ENCODE data around the gene PELI1. TPM values are rescaled to one million over a fixed set of nuclear protein-coding genes. Genes with fewer than 3 reads are reported as not detected.
A peak's percentile ranks its signal among the peaks of the same experiment; 100 is the strongest.
"Not testable (repeated sequence)": the region's sequence is repeated elsewhere in the genome, so short reads cannot be mapped to it uniquely, and the experiment has no call there.

PELI1 gene
- total RNA-seq, 1 experiment from 2014 or later = 9.4 TPM

- no peak for DNase-seq (ENCODE audit: extremely low read depth, low read depth)
Measured at GRCh38 chr2:64092502-64092901, 51.7 kb downstream of the PELI1 start.

DNA sequence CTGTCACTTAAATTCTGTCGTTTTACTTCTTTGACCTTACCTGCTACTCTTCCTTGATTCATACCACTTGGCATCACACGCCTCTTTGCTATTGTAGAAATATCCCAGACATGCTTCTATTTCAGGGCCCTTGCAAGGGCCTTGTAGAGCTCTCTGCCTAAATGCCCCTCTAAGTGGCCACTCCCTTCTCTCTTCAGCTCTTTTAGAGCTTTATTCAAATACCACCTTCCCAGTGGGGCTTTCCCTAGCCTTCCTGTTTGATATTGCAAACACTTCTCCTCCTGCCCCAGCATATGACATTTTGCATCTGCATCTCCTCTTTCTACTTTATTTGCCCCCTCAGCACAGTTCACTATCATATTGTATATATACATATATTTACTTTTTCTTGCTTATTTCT, 54.0 kb downstream of the PELI1 start:
- no peak for DNase-seq (ENCODE audit: extremely low read depth, low read depth)

GRCh38 chr2:64086347-64087082, 57.7 kb downstream of the PELI1 start:
- no peak for DNase-seq (ENCODE audit: extremely low read depth, low read depth)

GRCh38 chr2:64085936-64086335, 58.3 kb downstream of the PELI1 start:
- no peak for DNase-seq (ENCODE audit: extremely low read depth, low read depth)

DNA sequence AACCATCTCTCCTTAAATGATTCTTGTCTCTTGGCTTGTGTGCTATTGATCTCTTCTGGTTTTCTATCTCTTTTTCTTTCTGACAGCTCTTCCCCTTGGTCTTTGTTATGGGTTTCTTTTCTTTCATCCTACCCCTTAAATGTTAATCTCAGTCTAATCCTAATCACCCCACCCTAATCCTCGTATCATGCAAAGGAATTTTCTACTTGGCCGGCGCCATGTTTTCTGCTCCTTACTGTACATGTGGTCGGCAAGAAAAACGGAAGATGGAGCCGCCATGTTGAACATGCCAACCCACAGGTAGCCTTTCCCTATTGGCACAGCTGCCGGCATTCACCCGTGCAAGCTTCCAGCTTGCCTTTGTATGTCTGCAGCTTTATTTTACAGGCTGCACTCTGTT, 63.2 kb downstream of the PELI1 start:
- DNase-seq (ENCODE audit: extremely low read depth, low read depth) = no peak

DNA sequence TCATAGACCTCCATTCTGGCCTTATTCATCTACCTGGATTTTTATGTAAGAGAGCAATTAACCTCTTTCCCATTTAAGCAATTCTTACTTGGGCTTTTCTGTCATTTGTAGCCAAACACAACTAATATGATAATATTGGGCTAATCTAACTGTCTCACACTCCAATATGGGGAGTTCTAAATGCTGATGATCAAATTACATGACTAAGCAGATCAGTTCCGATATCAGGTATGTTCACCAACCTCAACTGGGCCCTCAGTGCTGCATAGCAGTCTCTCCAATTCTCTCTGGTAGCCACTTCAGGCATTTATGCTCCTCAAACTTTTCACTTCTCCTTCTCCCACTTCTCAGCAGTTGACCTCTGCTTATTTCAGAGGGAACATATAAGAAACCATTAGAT, 64.0 kb downstream of the PELI1 start:
- DNase-seq (ENCODE audit: extremely low read depth, low read depth) = no peak

DNA sequence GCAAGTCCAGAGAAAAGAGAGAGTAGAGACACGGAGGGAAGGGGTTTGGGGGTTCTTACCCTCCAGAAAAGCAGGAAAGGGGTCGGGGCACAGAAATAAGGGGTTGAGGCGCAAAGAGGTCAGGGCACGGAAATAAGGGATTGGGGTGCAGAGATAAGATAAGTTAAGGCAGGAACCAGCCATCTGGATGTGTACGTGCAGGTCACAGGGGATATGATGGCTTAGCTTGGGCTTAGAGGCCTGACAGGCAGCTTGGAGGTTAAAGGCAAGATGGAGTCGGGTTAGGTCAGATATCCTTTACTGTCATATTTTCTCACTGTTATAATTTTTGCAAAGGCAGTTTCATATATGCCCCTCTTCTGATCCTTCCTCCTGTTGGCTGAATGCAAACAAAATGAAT, 64.5 kb downstream of the PELI1 start:
- DNase-seq (ENCODE audit: extremely low read depth, low read depth) = not testable (repeated sequence)

GRCh38 chr2:64076828-64077227, 67.4 kb downstream of the PELI1 start:
- DNase-seq (ENCODE audit: extremely low read depth, low read depth) = not testable (repeated sequence)

DNA sequence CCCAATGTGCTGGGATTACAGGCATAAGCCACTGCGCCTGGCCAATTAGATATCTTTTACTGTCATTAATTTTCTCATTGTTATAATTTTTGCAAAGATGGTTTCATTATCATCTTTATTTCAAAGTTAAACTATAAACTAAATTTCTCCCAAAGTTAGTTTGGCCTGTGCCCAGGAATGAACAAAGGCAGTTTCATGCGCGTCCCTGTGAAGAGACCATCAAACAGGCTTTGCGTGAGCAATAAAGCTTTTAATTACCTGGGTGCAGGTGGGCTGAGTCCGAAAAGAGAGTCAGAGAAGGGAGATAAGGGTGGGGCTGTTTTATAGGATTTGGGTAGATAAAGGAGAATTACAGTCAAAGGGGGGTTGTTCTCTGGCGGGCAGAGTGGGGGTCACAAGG, 69.6 kb downstream of the PELI1 start:
- not testable (repeated sequence) for DNase-seq (ENCODE audit: extremely low read depth, low read depth)

- DNase-seq (ENCODE audit: extremely low read depth, low read depth) = no peak
Measured at GRCh38 chr2:64067326-64067725, 76.9 kb downstream of the PELI1 start.

GRCh38 chr2:64065516-64065915, 78.7 kb downstream of the PELI1 start:
- DNase-seq (ENCODE audit: extremely low read depth, low read depth) = no peak

DNA sequence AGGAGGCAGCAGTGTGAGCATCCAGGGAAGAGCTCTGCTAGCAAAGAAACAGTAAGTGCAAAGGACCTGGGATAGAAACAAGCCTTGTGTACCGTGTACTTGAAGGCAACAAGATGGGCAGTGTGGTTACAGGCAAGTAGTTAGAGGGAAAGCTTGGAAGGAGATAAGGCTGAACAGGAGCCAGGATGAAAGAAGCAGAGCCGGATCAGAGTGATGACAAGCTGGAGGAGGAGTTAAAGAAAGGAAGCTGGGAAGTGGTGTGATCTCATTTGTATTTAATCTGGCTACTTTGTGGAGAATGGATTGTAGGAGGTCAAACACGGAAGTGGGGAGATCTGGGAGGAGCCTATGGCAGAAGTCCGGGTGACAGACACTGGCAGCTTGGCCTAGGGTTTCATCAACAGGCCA, 80.3 kb downstream of the PELI1 start:
- DNase-seq (ENCODE audit: extremely low read depth, low read depth) = no peak

- DNase-seq (ENCODE audit: extremely low read depth, low read depth) = no peak
Measured at GRCh38 chr2:64063454-64063853, 80.8 kb downstream of the PELI1 start.

DNA sequence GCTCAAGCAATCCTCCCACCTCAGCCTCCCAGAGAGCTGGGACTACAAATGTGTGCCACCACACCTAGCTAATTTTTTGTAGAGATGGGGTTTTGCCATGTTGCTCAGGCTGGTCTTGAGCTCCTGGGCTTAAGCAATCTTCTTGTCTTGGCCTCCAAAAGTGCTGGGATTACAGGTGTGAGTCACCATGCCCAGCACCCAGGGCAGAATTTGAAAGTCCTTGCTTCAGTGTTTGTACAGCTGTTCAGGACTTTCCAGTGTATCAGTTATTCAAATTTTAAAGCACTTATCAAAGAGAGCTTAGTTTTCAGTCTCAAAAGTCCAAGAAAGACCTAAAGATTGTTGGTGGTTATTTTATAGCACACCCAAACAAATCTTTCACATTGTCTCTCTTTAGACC, 81.4 kb downstream of the PELI1 start:
- no peak for DNase-seq (ENCODE audit: extremely low read depth, low read depth)

- no peak for DNase-seq (ENCODE audit: extremely low read depth, low read depth)
Measured at GRCh38 chr2:64059270-64059669, 85.0 kb downstream of the PELI1 start.

- no peak for DNase-seq (ENCODE audit: extremely low read depth, low read depth)
Measured at GRCh38 chr2:64056021-64056420, 88.2 kb downstream of the PELI1 start.

GRCh38 chr2:64054161-64054915, 89.9 kb downstream of the PELI1 start:
- DNase-seq (ENCODE audit: extremely low read depth, low read depth) = no peak

GRCh38 chr2:64052463-64053241, 91.6 kb downstream of the PELI1 start:
- no peak for DNase-seq (ENCODE audit: extremely low read depth, low read depth)

- DNase-seq (ENCODE audit: extremely low read depth, low read depth) = peak; percentile 52
Measured at GRCh38 chr2:64049633-64050220, 94.5 kb downstream of the PELI1 start.

DNA sequence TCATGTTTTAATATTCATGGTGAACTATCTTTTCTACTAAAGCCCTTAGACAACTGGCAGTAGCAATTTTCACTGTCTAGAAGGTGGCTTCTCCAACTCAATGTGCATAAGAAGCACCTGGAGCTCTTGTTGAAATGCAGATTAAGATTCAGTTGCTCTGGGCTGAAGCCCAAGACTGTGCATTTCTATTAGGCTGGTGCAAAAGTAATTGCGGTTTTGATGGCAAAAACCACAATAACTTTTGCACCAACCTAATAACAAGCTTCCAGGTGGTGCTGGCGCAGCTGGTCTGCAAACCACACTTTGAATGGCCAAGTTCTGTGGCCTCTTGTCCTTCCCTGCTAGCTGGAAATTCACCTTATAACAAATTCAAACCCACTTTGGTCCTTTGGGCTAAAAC, 98.3 kb downstream of the PELI1 start:
- no peak for DNase-seq (ENCODE audit: extremely low read depth, low read depth)
